RWPE2 (cell line): ENCODE measurements around the gene NELFB.

ENCODE experiments used
- ATAC-seq: fragments of 200-7000 bp; cut with Tn5 transposase; 3 replicates; pipeline ENCODE4 v1.9.1; 2021; ENCODE audit warnings: low read depth
- DNase-seq: peaks from one replicate; pipeline ENCODE4 v3.0.0-alpha.2; 2020; ENCODE audit warnings: low spot score
- H3K27ac ChIP-seq: fragments of 450-650 bp; 2 replicates; pipeline ENCODE4 v1.5.1; 2017; ENCODE audit warnings: mild to moderate bottlenecking; ENCODE audit not compliant: poor library complexity, severe bottlenecking
- H3K27me3 ChIP-seq: fragments of 250-450 bp; sonication (Bioruptor Pico); 2 replicates; pipeline ENCODE4 v1.5.1; 2021; ENCODE audit warnings: mild to moderate bottlenecking, moderate library complexity; ENCODE audit not compliant: insufficient read depth, poor library complexity, severe bottlenecking
- H3K36me3 ChIP-seq: fragments of 250-450 bp; sonication (Bioruptor Pico); 2 replicates; pipeline ENCODE4 v1.5.1; 2020; ENCODE audit warnings: low read depth, mild to moderate bottlenecking, moderate library complexity
- H3K4me1 ChIP-seq: fragments of 250-450 bp; sonication (Bioruptor Pico); 2 replicates; pipeline ENCODE4 v1.5.1; 2021; ENCODE audit warnings: mild to moderate bottlenecking, moderate library complexity; ENCODE audit not compliant: insufficient read depth, poor library complexity, severe bottlenecking
- H3K4me3 ChIP-seq: fragments of 250-450 bp; sonication (Bioruptor Pico); 2 replicates; pipeline ENCODE4 v1.5.1; 2021; ENCODE audit warnings: mild to moderate bottlenecking, moderate library complexity; ENCODE audit not compliant: severe bottlenecking
- H3K9me3 ChIP-seq: fragments of 250-450 bp; sonication (Bioruptor Pico); 2 replicates; pipeline ENCODE4 v1.5.1; 2021; ENCODE audit warnings: mild to moderate bottlenecking, moderate library complexity; ENCODE audit not compliant: severe bottlenecking
- CTCF ChIP-seq: fragments of 450-650 bp; IDR thresholded peaks from one replicate; pipeline ENCODE4 v1.5.1; 2017; ENCODE audit warnings: mild to moderate bottlenecking, moderate library complexity; ENCODE audit not compliant: poor library complexity, severe bottlenecking

NELFB gene

GRCh38 chr9:137278061-137278701, 23.1 kb downstream of the NELFB start:
- DNase-seq: peak; percentile 73
- peaks cover 18% of the 10 kb centered on the region for H3K4me1 ChIP-seq

GRCh38 chr9:137278721-137279711, 23.9 kb downstream of the NELFB start:
- no peak for TF ChIP-seq CTCF
- peaks cover 42% of the 10 kb centered on the region for H3K36me3 ChIP-seq
- no peak for DNase-seq
- no peaks in the 10 kb centered on the region for H3K9me3 ChIP-seq
- H3K27ac ChIP-seq: peak overlapping the region; percentile 88
- peak overlapping the region; percentile 81 for H3K4me3 ChIP-seq
- peaks cover 14% of the 10 kb centered on the region for H3K4me1 ChIP-seq
- H3K27me3 ChIP-seq: no peaks in the 10 kb centered on the region
- ATAC-seq: no peak

More at GRCh38 chr9:137278061-137278701, 23.1 kb downstream of the NELFB start:
- Histone ChIP-seq H3K4me3 (peak overlapping the region; percentile 81), H3K9me3 (no peaks in the 10 kb centered on the region), H3K36me3 (peaks cover 37% of the 10 kb centered on the region), H3K27me3 (no peaks in the 10 kb centered on the region), H3K27ac (peak overlapping the region; percentile 88)
- no peak for TF ChIP-seq CTCF
- ATAC-seq: peak; percentile 2

- H3K27ac ChIP-seq: no peak overlapping the region
- H3K36me3 ChIP-seq: peaks cover 42% of the 10 kb centered on the region
- no peaks in the 10 kb centered on the region for H3K27me3 ChIP-seq
- no peak overlapping the region for H3K4me3 ChIP-seq
- no peak for ATAC-seq
- H3K4me1 ChIP-seq: peaks cover 8% of the 10 kb centered on the region
- TF ChIP-seq CTCF: no peak
- no peak for DNase-seq
- no peaks in the 10 kb centered on the region for H3K9me3 ChIP-seq
Observed at GRCh38 chr9:137279741-137280473, 24.8 kb downstream of the NELFB start.

- Histone ChIP-seq H3K36me3 (peaks cover 42% of the 10 kb centered on the region), H3K27me3 (no peaks in the 10 kb centered on the region), H3K27ac (no peak overlapping the region), H3K4me1 (peaks cover 8% of the 10 kb centered on the region), H3K4me3 (no peak overlapping the region), H3K9me3 (no peaks in the 10 kb centered on the region)
- ATAC-seq: no peak
- DNase-seq: no peak
- TF ChIP-seq CTCF: no peak
Observed at GRCh38 chr9:137280474-137281344, 25.6 kb downstream of the NELFB start.
